ENCODE measurements around the gene ZNF195. TPM values are rescaled to one million over a fixed set of nuclear protein-coding genes. Genes with fewer than 3 reads are reported as not detected.
"Not testable (repeated sequence)": the region's sequence is repeated elsewhere in the genome, so short reads cannot be mapped to it uniquely, and the experiment has no call there.

ZNF195 gene
- total and polyA plus RNA-seq, 10 of the 15 experiments (the other 5 are each of a cell fraction or from before 2014, with no cell fraction given) = 30.4 to 51.8 (median 37.8) TPM

- not testable (repeated sequence) for H3K9ac ChIP-seq (ENCODE audit: control insufficient read depth, insufficient read depth, low read length)
These were observed 25.4 kb upstream of the ZNF195 start for GRCh38 chr11:3404076-3404925.

GRCh38 chr11:3402861-3403250 lies 23.9 kb upstream of the ZNF195 start:
- BruUV-seq (replicated peaks); H3K79me2 ChIP-seq (ENCODE audit: control insufficient read depth, insufficient read depth, low read length); DNase-seq (ENCODE audit: low read depth, low spot score); H3K27ac ChIP-seq (ENCODE audit: control insufficient read depth, insufficient read depth); CTCF ChIA-PET; ATAC-seq; FAIRE-seq; H4K20me1 ChIP-seq (ENCODE audit: control insufficient read depth, insufficient read depth); SMC1A ChIA-PET (ENCODE audit: uncharacterized antibody, unreplicated experiment); H3K4me3 ChIP-seq; H3K27me3 ChIP-seq (replicated peaks in 1 of 2; ENCODE audit: control insufficient read depth in 2 of 2, insufficient read depth in 2 of 2, low read length in 1 of 2); H3K9ac ChIP-seq (ENCODE audit: control insufficient read depth, insufficient read depth, low read length); POLR2A ChIA-PET; H3K36me3 ChIP-seq (ENCODE audit: control insufficient read depth in 2 of 2, insufficient read depth in 2 of 2, low read length in 1 of 2); H3K4me2 ChIP-seq (ENCODE audit: control insufficient read depth, insufficient read depth); H3K9me3 ChIP-seq (replicated peaks; ENCODE audit: control insufficient read depth, insufficient read depth, low read length); H3K4me1 ChIP-seq (ENCODE audit: control insufficient read depth, insufficient read depth, low read length); H2AFZ ChIP-seq (ENCODE audit: control insufficient read depth, low read depth, low read length): not testable (repeated sequence)
- intact Hi-C loops (cut with micrococcal nuclease; ENCODE audit: unreplicated experiment) (loop anchor here (10.0 kb wide), 2 partner anchors 58 to 288 kb away; no protein-coding TSS in a partner anchor), in situ Hi-C loops (cut with MboI) (loop anchor here (10.0 kb wide), 1 partner anchor 58 kb away; no protein-coding TSS in a partner anchor)
- 48% methylated on average over 8 of the region's 8 CpGs for WGBS (ENCODE audit: insufficient coverage, insufficient replicate concordance, low lambda C conversion rate, missing lambda C conversion rate)
- RAD21 ChIA-PET (ENCODE audit: unreplicated experiment) = interaction anchor here (0.7 kb wide), 1 partner anchor 871 kb away, joined by 3 read pairs; no protein-coding TSS in a partner anchor

More at GRCh38 chr11:3404076-3404925, 25.4 kb upstream of the ZNF195 start:
- H2AFZ ChIP-seq (ENCODE audit: control insufficient read depth, low read depth, low read length); H3K4me3 ChIP-seq; ATAC-seq; CTCF ChIA-PET; H3K4me1 ChIP-seq (ENCODE audit: control insufficient read depth, insufficient read depth, low read length); H3K36me3 ChIP-seq (ENCODE audit: control insufficient read depth in 2 of 2, insufficient read depth in 2 of 2, low read length in 1 of 2); H3K9me3 ChIP-seq (replicated peaks; ENCODE audit: control insufficient read depth, insufficient read depth, low read length); H3K79me2 ChIP-seq (ENCODE audit: control insufficient read depth, insufficient read depth, low read length); H3K27me3 ChIP-seq (replicated peaks in 1 of 2; ENCODE audit: control insufficient read depth in 2 of 2, insufficient read depth in 2 of 2, low read length in 1 of 2); DNase-seq (ENCODE audit: low read depth, low spot score); POLR2A ChIA-PET; H3K4me2 ChIP-seq (ENCODE audit: control insufficient read depth, insufficient read depth); H4K20me1 ChIP-seq (ENCODE audit: control insufficient read depth, insufficient read depth); H3K27ac ChIP-seq (ENCODE audit: control insufficient read depth, insufficient read depth); RAD21 ChIA-PET (ENCODE audit: unreplicated experiment); BruUV-seq (replicated peaks); FAIRE-seq: not testable (repeated sequence)
- TF ChIP-seq SPI1 (IDR thresholded peaks at IDR 0.05; ENCODE audit: borderline replicate concordance, insufficient read depth, low read depth, low read length) = peak; percentile 72; the same call in 1 of the 2 replicates
- in situ Hi-C loops (cut with MboI) (loop anchor here (10.0 kb wide), 1 partner anchor 60 kb away; no protein-coding TSS in a partner anchor), intact Hi-C loops (cut with micrococcal nuclease; ENCODE audit: unreplicated experiment) (loop anchor here (10.0 kb wide), 2 partner anchors 60 to 290 kb away; no protein-coding TSS in a partner anchor)
- 52% methylated on average over 22 of the region's 22 CpGs for WGBS (ENCODE audit: insufficient coverage, insufficient replicate concordance, low lambda C conversion rate, missing lambda C conversion rate)
- SMC1A ChIA-PET (ENCODE audit: uncharacterized antibody, unreplicated experiment) = interaction anchor here (1.3 kb wide), 1 partner anchor 26 kb away, joined by 4 read pairs; the partner anchor contains the start of gene ZNF195

GRCh38 chr11:3402181-3402860 lies 23.4 kb upstream of the ZNF195 start:
- H3K27me3 ChIP-seq (replicated peaks in 1 of 2; ENCODE audit: control insufficient read depth in 2 of 2, insufficient read depth in 2 of 2, low read length in 1 of 2); H3K4me2 ChIP-seq (ENCODE audit: control insufficient read depth, insufficient read depth); H3K36me3 ChIP-seq (ENCODE audit: control insufficient read depth in 2 of 2, insufficient read depth in 2 of 2, low read length in 1 of 2); DNase-seq (ENCODE audit: low read depth, low spot score); POLR2A ChIA-PET; H2AFZ ChIP-seq (ENCODE audit: control insufficient read depth, low read depth, low read length); H4K20me1 ChIP-seq (ENCODE audit: control insufficient read depth, insufficient read depth); H3K9ac ChIP-seq (ENCODE audit: control insufficient read depth, insufficient read depth, low read length); CTCF ChIA-PET; H3K79me2 ChIP-seq (ENCODE audit: control insufficient read depth, insufficient read depth, low read length); BruUV-seq (replicated peaks); H3K4me3 ChIP-seq; H3K9me3 ChIP-seq (replicated peaks; ENCODE audit: control insufficient read depth, insufficient read depth, low read length); RAD21 ChIA-PET (ENCODE audit: unreplicated experiment); H3K4me1 ChIP-seq (ENCODE audit: control insufficient read depth, insufficient read depth, low read length); SMC1A ChIA-PET (ENCODE audit: uncharacterized antibody, unreplicated experiment); ATAC-seq; H3K27ac ChIP-seq (ENCODE audit: control insufficient read depth, insufficient read depth); FAIRE-seq: not testable (repeated sequence)
- in situ Hi-C loops (cut with MboI) (loop anchor here (10.0 kb wide), 1 partner anchor 58 kb away; no protein-coding TSS in a partner anchor), intact Hi-C loops (cut with micrococcal nuclease; ENCODE audit: unreplicated experiment) (loop anchor here (10.0 kb wide), 2 partner anchors 58 to 288 kb away; no protein-coding TSS in a partner anchor)
- 65% methylated on average over 18 of the region's 18 CpGs for WGBS (ENCODE audit: insufficient coverage, insufficient replicate concordance, low lambda C conversion rate, missing lambda C conversion rate)
